K562 (cell line): ENCODE measurements around the gene ING4. TPM values are rescaled to one million over a fixed set of nuclear protein-coding genes. Genes with fewer than 3 reads are reported as not detected.

ENCODE experiments used
- CLOCK ChIP-seq: fragments of 250-450 bp; sonication (Bioruptor Pico); IDR thresholded peaks from 2 replicates; pipeline ENCODE4 v1.4.0; 2020; ENCODE audit warnings: mild to moderate bottlenecking, moderate library complexity, borderline replicate concordance
- ELK1 ChIP-seq: sonication (generic); formaldehyde crosslinking; IDR thresholded peaks from 2 replicates; pipeline ENCODE4 v1.8.1; 2022; ENCODE audit warnings: missing genetic modification reagents
- EWSR1 ChIP-seq: fragments of 450-650 bp; IDR thresholded peaks from 2 replicates; pipeline ENCODE4 v1.6.1; 2018; ENCODE audit warnings: borderline replicate concordance, mild to moderate bottlenecking, low read depth, moderate library complexity; ENCODE audit not compliant: partially characterized antibody
- FOXA1 ChIP-seq: fragments of 450-650 bp; IDR thresholded peaks from 2 replicates; pipeline ENCODE4 v1.6.1; 2016; ENCODE audit warnings: mild to moderate bottlenecking, borderline replicate concordance
- GATAD2A ChIP-seq: fragments of 450-650 bp; IDR thresholded peaks from 2 replicates; pipeline ENCODE4 v1.6.1; 2017
- KAT7 ChIP-seq: sonication (generic); formaldehyde crosslinking; IDR thresholded peaks from 2 replicates; pipeline ENCODE4 v1.8.0; 2022; ENCODE audit warnings: missing genetic modification reagents, mild to moderate bottlenecking, borderline replicate concordance
- NR3C1 ChIP-seq: sonication (generic); formaldehyde crosslinking; IDR thresholded peaks from 2 replicates; pipeline ENCODE4 v1.8.1; 2022; ENCODE audit warnings: missing genetic modification reagents
- PRDM10 ChIP-seq: fragments of 450-650 bp; IDR thresholded peaks from 2 replicates; pipeline ENCODE4 v1.6.1; 2018; ENCODE audit not compliant: partially characterized antibody
- SMAD3 ChIP-seq: fragments of 450-650 bp; formaldehyde crosslinking; conservative IDR thresholded peaks from 2 replicates; pipeline ENCODE4 v1.4.0; 2020; ENCODE audit warnings: mild to moderate bottlenecking
- SMC3 ChIP-seq: conservative IDR thresholded peaks from 2 replicates; pipeline ENCODE4 v1.6.1; 2011; ENCODE audit warnings: low read depth, low read length, improper control_type of control experiment; ENCODE audit not compliant: insufficient read depth
- SP2 ChIP-seq: IDR thresholded peaks from 2 replicates; pipeline ENCODE4 v1.6.1; 2011; ENCODE audit warnings: mild to moderate bottlenecking, low read depth, low read length, moderate library complexity; ENCODE audit not compliant: poor library complexity, severe bottlenecking; ENCODE audit errors: extremely low read depth
- SPI1 ChIP-seq: IDR thresholded peaks from 2 replicates; pipeline ENCODE4 v1.6.1; 2011; ENCODE audit warnings: low read depth, low read length, control low read depth, borderline replicate concordance
- ZBTB49 ChIP-seq: sonication (generic); formaldehyde crosslinking; IDR thresholded peaks from 2 replicates; pipeline ENCODE4 v1.8.0; 2022; ENCODE audit warnings: missing genetic modification reagents, mild to moderate bottlenecking, borderline replicate concordance
- ZBTB7A ChIP-seq: IDR thresholded peaks from 2 replicates; pipeline ENCODE4 v1.6.1; 2011; ENCODE audit warnings: low read depth, mild to moderate bottlenecking, low read length, moderate library complexity, borderline replicate concordance; ENCODE audit not compliant: control insufficient read depth
- ZFP30 ChIP-seq: fragments of 250-450 bp; sonication (Bioruptor Pico); IDR thresholded peaks from 2 replicates; pipeline ENCODE4 v1.8.0; 2022; ENCODE audit warnings: moderate library complexity, mild to moderate bottlenecking, inconsistent platforms, borderline replicate concordance
- ZNF431 ChIP-seq: sonication (generic); formaldehyde crosslinking; IDR thresholded peaks from 2 replicates; pipeline ENCODE4 v1.8.0; 2022; ENCODE audit warnings: mild to moderate bottlenecking, missing genetic modification reagents
- ZNF561 ChIP-seq: fragments of 450-650 bp; formaldehyde crosslinking; conservative IDR thresholded peaks from 2 replicates; pipeline ENCODE4 v1.4.0; 2020; ENCODE audit warnings: mild to moderate bottlenecking, moderate library complexity
- ZNF644 ChIP-seq: fragments of 200-800 bp; sonication (Bioruptor generic); IDR thresholded peaks from 2 replicates; pipeline ENCODE4 v1.6.1; 2016; ENCODE audit warnings: low read depth, missing genetic modification characterization, missing compliant biosample characterization
- polyA plus RNA-seq, 8 experiments: library from polyadenylated mRNA; depleted of rRNA in 4 of 8; stranded (reverse) in 5 of 8; unstranded in 3 of 8; fragments of >200 nt; fragmentation: Nextera tagmentation in 2 of 8; fragmentation: Illumina TruSeq in 1 of 8; extraction: Ambion mirVana in 2 of 8; extraction: Trizol in 1 of 8; gene quantifications; 2 replicates each; pipeline versions ENCODE4 v1.2.1 to v1.2.3, GENCODE V29; 2011 to 2014; ENCODE audit warnings: inconsistent platforms in 1 of 8, missing spikeins in 1 of 8
- total RNA-seq, 7 experiments: library from RNA; depleted of rRNA in 6 of 7; stranded (reverse); fragments of >200 nt in 6 of 7; fragmentation: Illumina TruSeq in 2 of 7; extraction: Trizol in 2 of 7; gene quantifications; 2 replicates each; pipeline versions ENCODE4 v1.2.1 to v1.2.3, GENCODE V29; 2011 to 2021; ENCODE audit warnings: low replicate concordance in 1 of 7

ING4 gene
- total and polyA plus RNA-seq, 9 of the 15 experiments (the other 6 are each of a cell fraction or from before 2014, with no cell fraction given): 6.6 to 30.2 (median 15.7) TPM

- TF ChIP-seq PRDM10: peak; percentile 5
- TF ChIP-seq FOXA1: no peak
- no peak for TF ChIP-seq CLOCK (CRISPR knock-in tag)
- no peak for TF ChIP-seq KAT7 (CRISPR knock-in tag)
- no peak for TF ChIP-seq SMC3
- no peak for TF ChIP-seq ZBTB49 (CRISPR knock-in tag)
- no peak for TF ChIP-seq ELK1 (CRISPR knock-in tag)
- TF ChIP-seq SP2: no peak
- TF ChIP-seq ZNF644 (tag): no peak
- TF ChIP-seq GATAD2A: no peak; the same call in 1 of the 2 replicates
- no peak for TF ChIP-seq EWSR1
- TF ChIP-seq ZBTB7A: no peak
- TF ChIP-seq ZFP30: no peak
- TF ChIP-seq ZNF561: no peak
- TF ChIP-seq SMAD3 (CRISPR knock-in tag): no peak
- TF ChIP-seq NR3C1 (CRISPR knock-in tag): no peak
- no peak for TF ChIP-seq ZNF431 (CRISPR knock-in tag)
- TF ChIP-seq SPI1: 0 out of 2 replicates have a peak, but pooled peaks have one; percentile 12
These were observed 25.7 kb upstream of the ING4 start (continued) for GRCh38 chr12:6688543-6688998.
